Measurements from ENCODE around the gene MBNL1. TPM values are rescaled to one million over a fixed set of nuclear protein-coding genes. Genes with fewer than 3 reads are reported as not detected.

The MBNL1 gene
- total RNA-seq, 1 experiment from 2014 or later, result 200 TPM

GRCh38 chr3:152384412-152384811, 115.7 kb downstream of the MBNL1 start:
- no peak overlapping the region for H2AFZ ChIP-seq (ENCODE audit: low read depth, low read length, poor library complexity, severe bottlenecking)
- RAD21 ChIA-PET (ENCODE audit: low non-redundant PET in 1 of 2, low total read pairs in 2 of 2, uncharacterized antibody in 2 of 2, unreplicated experiment in 2 of 2), result no interaction called here
- H3K9ac ChIP-seq (ENCODE audit: low read length), result no peak overlapping the region
- no peak overlapping the region for H3K4me3 ChIP-seq (replicated peaks in 1 of 2; ENCODE audit: low read depth in 1 of 2, low read length in 2 of 2)
- no TSS peak for BruUV-seq (replicated peaks)
- no peaks in the 10 kb centered on the region for H3K36me3 ChIP-seq (ENCODE audit: control insufficient read depth in 1 of 2, insufficient read depth in 2 of 2, low read length in 2 of 2)
- intact Hi-C loops (cut with micrococcal nuclease), result no loop called here
- peaks cover 17% of the 10 kb centered on the region; the same call in 1 of the 2 replicates for H4K20me1 ChIP-seq (ENCODE audit: insufficient read depth)
- H3K9me3 ChIP-seq (ENCODE audit: control insufficient read depth in 1 of 2, insufficient read depth in 1 of 2, low read depth in 1 of 2, low read length in 2 of 2), result no peaks in the 10 kb centered on the region
- CTCF ChIA-PET, result no interaction called here
- H3K27me3 ChIP-seq (ENCODE audit: insufficient read depth, low read length), result no peaks in the 10 kb centered on the region
- POLR2A ChIA-PET, result no interaction called here
- peaks cover 8 to 15% of the 10 kb centered on the region in 2 experiments; a peak in 3 of 4 replicates for H3K4me1 ChIP-seq (ENCODE audit: control insufficient read depth in 1 of 2, insufficient read depth in 2 of 2, low read length in 2 of 2)
- no peak overlapping the region for H3K27ac ChIP-seq (ENCODE audit: low read depth, low read length)
- H3K9me2 ChIP-seq (ENCODE audit: insufficient read depth), result no peaks in the 10 kb centered on the region
- H3K4me2 ChIP-seq (ENCODE audit: low read length), result no peak overlapping the region
- TF ChIP-seq YY1 (IDR thresholded peaks at IDR 0.05; ENCODE audit: extremely low read depth, insufficient replicate concordance, low read depth, low read length), result no peak
- TF ChIP-seq TCF7L2 (IDR thresholded peaks at IDR 0.05; ENCODE audit: borderline replicate concordance, extremely low read depth, insufficient read depth, insufficient read length), result no peak
- no peak for TF ChIP-seq FOSL1 (IDR thresholded peaks at IDR 0.05; ENCODE audit: low read depth)
- TF ChIP-seq, protein P1, sequence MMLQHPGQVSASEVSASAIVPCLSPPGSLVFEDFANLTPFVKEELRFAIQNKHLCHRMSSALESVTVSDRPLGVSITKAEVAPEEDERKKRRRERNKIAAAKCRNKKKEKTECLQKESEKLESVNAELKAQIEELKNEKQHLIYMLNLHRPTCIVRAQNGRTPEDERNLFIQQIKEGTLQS (IDR thresholded peaks at IDR 0.05), result no peak
- TF ChIP-seq ZNF274 (IDR thresholded peaks at IDR 0.05; ENCODE audit: low read depth, low read length), result no peak
- TF ChIP-seq SIN3A (IDR thresholded peaks at IDR 0.05; ENCODE audit: low read depth), result no peak
- no peak for TF ChIP-seq RAD21 (IDR thresholded peaks at IDR 0.05; ENCODE audit: low read depth)
- TF ChIP-seq EZH2phosphoT487 (IDR thresholded peaks at IDR 0.05; ENCODE audit: borderline replicate concordance), result no peak
- no peak for TF ChIP-seq SRF (IDR thresholded peaks at IDR 0.05; ENCODE audit: low read depth)
- no peak for ATAC-seq
- DNase-seq (ENCODE audit: low read depth, low spot score), result no peak
- H3K79me2 ChIP-seq (ENCODE audit: insufficient read depth, low read length), result peaks cover 99% of the 10 kb centered on the region

GRCh38 chr3:152385761-152386160, 117.0 kb downstream of the MBNL1 start:
- Histone ChIP-seq H3K27ac (ENCODE audit: low read depth, low read length) (no peak overlapping the region), H3K4me1 (ENCODE audit: control insufficient read depth in 1 of 2, insufficient read depth in 2 of 2, low read length in 2 of 2) (peaks cover 8 to 16% of the 10 kb centered on the region in 2 experiments; a peak in 3 of 4 replicates), H3K4me3 (replicated peaks in 1 of 2; ENCODE audit: low read depth in 1 of 2, low read length in 2 of 2) (no peak overlapping the region), H3K27me3 (ENCODE audit: insufficient read depth, low read length) (no peaks in the 10 kb centered on the region), H3K79me2 (ENCODE audit: insufficient read depth, low read length) (peaks cover 97% of the 10 kb centered on the region), H3K9me3 (ENCODE audit: control insufficient read depth in 1 of 2, insufficient read depth in 1 of 2, low read depth in 1 of 2, low read length in 2 of 2) (no peaks in the 10 kb centered on the region), H3K4me2 (ENCODE audit: low read length) (no peak overlapping the region), H4K20me1 (ENCODE audit: insufficient read depth) (peaks cover 17% of the 10 kb centered on the region; the same call in 1 of the 2 replicates), H2AFZ (ENCODE audit: low read depth, low read length, poor library complexity, severe bottlenecking) (no peak overlapping the region), H3K9ac (ENCODE audit: low read length) (no peak overlapping the region), H3K9me2 (ENCODE audit: insufficient read depth) (no peaks in the 10 kb centered on the region), H3K36me3 (ENCODE audit: control insufficient read depth in 1 of 2, insufficient read depth in 2 of 2, low read length in 2 of 2) (no peaks in the 10 kb centered on the region)
- ATAC-seq, result no peak
- ChIA-PET RAD21 (ENCODE audit: low non-redundant PET in 1 of 2, low total read pairs in 2 of 2, uncharacterized antibody in 2 of 2, unreplicated experiment in 2 of 2) (no interaction called here), POLR2A (no interaction called here), CTCF (no interaction called here)
- intact Hi-C loops (cut with micrococcal nuclease), result no loop called here
- no peak for TF ChIP-seq SRF (IDR thresholded peaks at IDR 0.05; ENCODE audit: low read depth)
- DNase-seq (ENCODE audit: low read depth, low spot score), result no peak
- no TSS peak for BruUV-seq (replicated peaks)
